ENCODE data around the gene RNF223.
"Not testable (repeated sequence)": the region's sequence is repeated elsewhere in the genome, so short reads cannot be mapped to it uniquely, and the experiment has no call there.

RNF223 gene

GRCh38 chr1:1109743-1110142 lies 35.6 kb upstream of the RNF223 start:
- ChIA-PET POLR2A (no interaction called here), CTCF (no interaction called here)
- TF ChIP-seq FOXK2 (IDR thresholded peaks at IDR 0.05), result no peak
- no peak for DNase-seq (ENCODE audit: extremely low spot score)

DNA sequence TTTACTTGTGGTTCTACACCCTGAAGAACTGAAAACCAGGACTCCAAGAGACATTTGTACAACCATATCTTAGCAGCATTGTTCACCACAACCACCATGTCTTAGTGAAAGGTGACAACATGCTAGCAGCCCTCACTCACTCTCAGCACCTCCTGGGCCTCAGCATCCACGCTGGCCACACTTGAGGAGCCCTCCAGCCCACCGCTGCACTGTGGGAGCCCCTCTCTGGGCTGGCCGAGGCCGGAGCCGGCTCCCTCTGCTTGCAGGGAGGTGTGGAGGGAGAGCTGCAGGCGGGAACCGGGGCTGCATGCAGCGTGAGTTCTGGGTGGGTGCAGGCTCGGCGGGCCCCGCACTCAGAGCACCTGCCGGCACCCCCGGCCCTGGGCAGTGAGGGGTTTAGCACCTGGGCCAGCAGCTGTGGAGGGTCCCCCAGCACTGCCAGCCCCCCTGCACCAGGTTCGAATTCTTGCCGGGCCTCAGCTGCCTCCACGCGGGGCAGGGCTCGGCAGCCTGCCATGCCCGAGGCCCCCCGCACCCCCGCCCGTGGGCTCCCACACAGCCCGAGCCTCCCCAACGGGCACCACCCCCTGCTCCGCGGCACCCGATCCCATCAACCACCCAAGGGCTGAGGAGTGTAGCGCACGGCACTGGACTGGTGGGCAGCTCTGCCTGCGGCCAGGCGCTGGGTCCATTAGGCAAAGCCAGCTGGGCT lies 32.6 kb upstream of the RNF223 start:
- ChIA-PET POLR2A (no interaction called here), CTCF (no interaction called here)
- DNase-seq (ENCODE audit: extremely low spot score), result no peak
- TF ChIP-seq SUZ12 (IDR thresholded peaks at IDR 0.05) (no peak), FOXM1 (IDR thresholded peaks at IDR 0.05; ENCODE audit: borderline replicate concordance) (no peak), SP1 (IDR thresholded peaks at IDR 0.05) (no peak), NFRKB (IDR thresholded peaks at IDR 0.05) (no peak), LEF1 (IDR thresholded peaks at IDR 0.05; ENCODE audit: borderline replicate concordance) (no peak), ARNT (IDR thresholded peaks at IDR 0.05) (no peak), L3MBTL2 (conservative IDR thresholded peaks at IDR 0.05) (no peak), ZNF384 (IDR thresholded peaks at IDR 0.05) (no peak), BHLHE40 (IDR thresholded peaks at IDR 0.05; ENCODE audit: borderline replicate concordance) (no peak), ELF4 (IDR thresholded peaks at IDR 0.05) (no peak), CTBP1 (IDR thresholded peaks at IDR 0.05; ENCODE audit: borderline replicate concordance) (no peak), HDGF (IDR thresholded peaks at IDR 0.05; ENCODE audit: borderline replicate concordance) (no peak), FOXA1 (IDR thresholded peaks at IDR 0.05) (no peak)
- TF ChIP-seq, protein P1, sequence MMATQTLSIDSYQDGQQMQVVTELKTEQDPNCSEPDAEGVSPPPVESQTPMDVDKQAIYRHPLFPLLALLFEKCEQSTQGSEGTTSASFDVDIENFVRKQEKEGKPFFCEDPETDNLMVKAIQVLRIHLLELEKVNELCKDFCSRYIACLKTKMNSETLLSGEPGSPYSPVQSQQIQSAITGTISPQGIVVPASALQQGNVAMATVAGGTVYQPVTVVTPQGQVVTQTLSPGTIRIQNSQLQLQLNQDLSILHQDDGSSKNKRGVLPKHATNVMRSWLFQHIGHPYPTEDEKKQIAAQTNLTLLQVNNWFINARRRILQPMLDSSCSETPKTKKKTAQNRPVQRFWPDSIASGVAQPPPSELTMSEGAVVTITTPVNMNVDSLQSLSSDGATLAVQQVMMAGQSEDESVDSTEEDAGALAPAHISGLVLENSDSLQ (IDR thresholded peaks at IDR 0.05), result no peak

- DNase-seq (ENCODE audit: extremely low spot score); POLR2A ChIA-PET: not testable (repeated sequence)
Measured at GRCh38 chr1:1104152-1104551, 30.0 kb upstream of the RNF223 start.

GRCh38 chr1:1101503-1101902 lies 27.4 kb upstream of the RNF223 start:
- no peak for DNase-seq (ENCODE audit: extremely low spot score)
- ChIA-PET CTCF (no interaction called here), POLR2A (interaction anchor here (0.5 kb wide), 1 partner anchor 13 kb away, joined by 3 read pairs; no protein-coding TSS in a partner anchor)
- TF ChIP-seq CTBP1 (IDR thresholded peaks at IDR 0.05; ENCODE audit: borderline replicate concordance), result no peak
- no peak for TF ChIP-seq SUZ12 (IDR thresholded peaks at IDR 0.05)
- TF ChIP-seq ELF4 (IDR thresholded peaks at IDR 0.05), result no peak
- no peak for TF ChIP-seq FOXK2 (IDR thresholded peaks at IDR 0.05)
- TF ChIP-seq ZNF384 (IDR thresholded peaks at IDR 0.05), result no peak
- TF ChIP-seq TARDBP (IDR thresholded peaks at IDR 0.05), result no peak
- no peak for TF ChIP-seq NFRKB (IDR thresholded peaks at IDR 0.05)
- no peak for TF ChIP-seq FOXA1 (IDR thresholded peaks at IDR 0.05)
- no peak for TF ChIP-seq L3MBTL2 (conservative IDR thresholded peaks at IDR 0.05)
- no peak for TF ChIP-seq LEF1 (IDR thresholded peaks at IDR 0.05; ENCODE audit: borderline replicate concordance)
- TF ChIP-seq FOXM1 (IDR thresholded peaks at IDR 0.05; ENCODE audit: borderline replicate concordance), result no peak
- no peak for TF ChIP-seq ARNT (IDR thresholded peaks at IDR 0.05)
- no peak for TF ChIP-seq SP1 (IDR thresholded peaks at IDR 0.05)

More at GRCh38 chr1:1104152-1104551, 30.0 kb upstream of the RNF223 start:
- CTCF ChIA-PET, result not testable (repeated sequence)

DNA sequence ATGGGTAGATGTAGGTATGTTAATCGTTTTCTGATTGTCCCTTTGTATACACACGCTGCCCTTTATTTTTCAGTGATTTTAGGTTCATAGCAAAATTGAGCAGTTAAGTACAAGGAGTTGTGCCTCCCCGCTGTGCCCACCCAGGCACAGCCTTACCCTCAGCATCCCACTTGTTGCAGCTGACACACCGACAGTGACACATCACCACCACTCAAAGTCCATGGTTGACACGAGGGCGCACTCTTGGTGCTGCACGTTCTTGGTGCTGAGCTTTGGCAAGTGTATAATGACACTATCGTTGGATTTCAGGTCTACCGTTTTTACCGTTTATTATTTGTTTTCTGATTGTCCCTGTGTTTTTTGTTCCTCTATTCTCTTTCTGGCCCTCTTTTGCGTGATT lies 26.2 kb upstream of the RNF223 start:
- ChIA-PET CTCF (no interaction called here), POLR2A (no interaction called here)
- DNase-seq (ENCODE audit: extremely low spot score), result no peak
- TF ChIP-seq L3MBTL2 (conservative IDR thresholded peaks at IDR 0.05), result no peak

- ChIA-PET CTCF (no interaction called here), POLR2A (no interaction called here)
- no peak for TF ChIP-seq ARNT (IDR thresholded peaks at IDR 0.05)
- DNase-seq (ENCODE audit: extremely low spot score), result no peak
Measured at GRCh38 chr1:1099506-1100183, 25.5 kb upstream of the RNF223 start.

GRCh38 chr1:1098681-1099421 lies 24.7 kb upstream of the RNF223 start:
- ChIA-PET CTCF (no interaction called here), POLR2A (no interaction called here)
- DNase-seq (ENCODE audit: extremely low spot score), result no peak
- TF ChIP-seq SUZ12 (IDR thresholded peaks at IDR 0.05) (no peak), FOXM1 (IDR thresholded peaks at IDR 0.05; ENCODE audit: borderline replicate concordance) (no peak), FOXK2 (IDR thresholded peaks at IDR 0.05) (no peak), BHLHE40 (IDR thresholded peaks at IDR 0.05; ENCODE audit: borderline replicate concordance) (no peak), TARDBP (IDR thresholded peaks at IDR 0.05) (no peak), LEF1 (IDR thresholded peaks at IDR 0.05; ENCODE audit: borderline replicate concordance) (no peak), FOXA1 (IDR thresholded peaks at IDR 0.05) (no peak), L3MBTL2 (conservative IDR thresholded peaks at IDR 0.05) (no peak), CTBP1 (IDR thresholded peaks at IDR 0.05; ENCODE audit: borderline replicate concordance) (no peak), SP1 (IDR thresholded peaks at IDR 0.05) (no peak), HDGF (IDR thresholded peaks at IDR 0.05; ENCODE audit: borderline replicate concordance) (no peak), ZNF384 (IDR thresholded peaks at IDR 0.05) (no peak), NFRKB (IDR thresholded peaks at IDR 0.05) (no peak), ELF4 (IDR thresholded peaks at IDR 0.05) (no peak), ARNT (IDR thresholded peaks at IDR 0.05) (no peak)
- TF ChIP-seq, protein P1 (IDR thresholded peaks at IDR 0.05), result no peak

- DNase-seq (ENCODE audit: extremely low spot score); CTCF ChIA-PET; POLR2A ChIA-PET: not testable (repeated sequence)
Measured at GRCh38 chr1:1096136-1096535, 22.0 kb upstream of the RNF223 start.

Measured in HEK293T (cell line).